Measurements from ENCODE around the gene CCDC12.

The CCDC12 gene

GRCh38 chr3:46893146-46893748 is 83.3 kb downstream of the CCDC12 start:
- H3K4me3 ChIP-seq (ENCODE audit: low read depth, low read length): peak overlapping the region; percentile 64; the same call in 1 of the 2 replicates
- no peak overlapping the region for H3K27ac ChIP-seq (ENCODE audit: low read depth, low read length)
- H3K4me1 ChIP-seq (ENCODE audit: control insufficient read depth, insufficient read depth, low read length): peaks cover 16% of the 10 kb centered on the region
- peaks cover 55% of the 10 kb centered on the region for H3K27me3 ChIP-seq (ENCODE audit: control insufficient read depth, insufficient read depth, low read length)
- H3K9me3 ChIP-seq (ENCODE audit: control insufficient read depth, insufficient read depth, low read length): no peaks in the 10 kb centered on the region
- no peak overlapping the region for H3K9ac ChIP-seq (ENCODE audit: low read depth, low read length)
- H3K36me3 ChIP-seq (ENCODE audit: control insufficient read depth, insufficient read depth, low read length): no peaks in the 10 kb centered on the region

- H3K36me3 ChIP-seq (ENCODE audit: control insufficient read depth, insufficient read depth, low read length): no peaks in the 10 kb centered on the region
- H3K27ac ChIP-seq (ENCODE audit: low read depth, low read length): no peak overlapping the region
- H3K27me3 ChIP-seq (ENCODE audit: control insufficient read depth, insufficient read depth, low read length): peaks cover 58% of the 10 kb centered on the region
- no peak overlapping the region for H3K9ac ChIP-seq (ENCODE audit: low read depth, low read length)
- peak overlapping the region; percentile 64 for H3K4me3 ChIP-seq (ENCODE audit: low read depth, low read length)
- H3K4me1 ChIP-seq (ENCODE audit: control insufficient read depth, insufficient read depth, low read length): peaks cover 23% of the 10 kb centered on the region
- no peaks in the 10 kb centered on the region for H3K9me3 ChIP-seq (ENCODE audit: control insufficient read depth, insufficient read depth, low read length)
These were observed 84.0 kb downstream of the CCDC12 start for GRCh38 chr3:46892285-46893145.

- no peak overlapping the region for H3K9ac ChIP-seq (ENCODE audit: low read depth, low read length)
- peaks cover 71% of the 10 kb centered on the region for H3K27me3 ChIP-seq (ENCODE audit: control insufficient read depth, insufficient read depth, low read length)
- H3K27ac ChIP-seq (ENCODE audit: low read depth, low read length): no peak overlapping the region
- H3K36me3 ChIP-seq (ENCODE audit: control insufficient read depth, insufficient read depth, low read length): no peaks in the 10 kb centered on the region
- H3K9me3 ChIP-seq (ENCODE audit: control insufficient read depth, insufficient read depth, low read length): no peaks in the 10 kb centered on the region
- H3K4me3 ChIP-seq (ENCODE audit: low read depth, low read length): no peak overlapping the region
- peaks cover 25% of the 10 kb centered on the region for H3K4me1 ChIP-seq (ENCODE audit: control insufficient read depth, insufficient read depth, low read length)
These were observed 85.4 kb downstream of the CCDC12 start for GRCh38 chr3:46891132-46891531.

- Histone ChIP-seq H3K4me3 (ENCODE audit: low read depth, low read length) (no peak overlapping the region), H3K27me3 (ENCODE audit: control insufficient read depth, insufficient read depth, low read length) (peaks cover 81% of the 10 kb centered on the region), H3K9ac (ENCODE audit: low read depth, low read length) (no peak overlapping the region), H3K36me3 (ENCODE audit: control insufficient read depth, insufficient read depth, low read length) (no peaks in the 10 kb centered on the region), H3K4me1 (ENCODE audit: control insufficient read depth, insufficient read depth, low read length) (peaks cover 25% of the 10 kb centered on the region), H3K27ac (ENCODE audit: low read depth, low read length) (no peak overlapping the region), H3K9me3 (ENCODE audit: control insufficient read depth, insufficient read depth, low read length) (no peaks in the 10 kb centered on the region)
These were observed 86.4 kb downstream of the CCDC12 start for GRCh38 chr3:46890132-46890531.

- Histone ChIP-seq H3K27ac (ENCODE audit: low read depth, low read length) (no peak overlapping the region), H3K4me3 (ENCODE audit: low read depth, low read length) (no peak overlapping the region), H3K27me3 (ENCODE audit: control insufficient read depth, insufficient read depth, low read length) (peaks cover 86% of the 10 kb centered on the region), H3K4me1 (ENCODE audit: control insufficient read depth, insufficient read depth, low read length) (peaks cover 26% of the 10 kb centered on the region), H3K9me3 (ENCODE audit: control insufficient read depth, insufficient read depth, low read length) (no peaks in the 10 kb centered on the region), H3K9ac (ENCODE audit: low read depth, low read length) (no peak overlapping the region), H3K36me3 (ENCODE audit: control insufficient read depth, insufficient read depth, low read length) (no peaks in the 10 kb centered on the region)
These were observed 87.0 kb downstream of the CCDC12 start for GRCh38 chr3:46889381-46890110.

GRCh38 chr3:46888705-46889104 is 87.8 kb downstream of the CCDC12 start:
- Histone ChIP-seq H3K4me1 (ENCODE audit: control insufficient read depth, insufficient read depth, low read length) (peaks cover 34% of the 10 kb centered on the region), H3K4me3 (ENCODE audit: low read depth, low read length) (no peak overlapping the region), H3K36me3 (ENCODE audit: control insufficient read depth, insufficient read depth, low read length) (no peaks in the 10 kb centered on the region), H3K27ac (ENCODE audit: low read depth, low read length) (no peak overlapping the region), H3K9me3 (ENCODE audit: control insufficient read depth, insufficient read depth, low read length) (no peaks in the 10 kb centered on the region), H3K9ac (ENCODE audit: low read depth, low read length) (no peak overlapping the region), H3K27me3 (ENCODE audit: control insufficient read depth, insufficient read depth, low read length) (peaks cover 86% of the 10 kb centered on the region)

- Histone ChIP-seq H3K27me3 (ENCODE audit: control insufficient read depth, insufficient read depth, low read length) (peaks cover 85% of the 10 kb centered on the region), H3K4me1 (ENCODE audit: control insufficient read depth, insufficient read depth, low read length) (peaks cover 33% of the 10 kb centered on the region), H3K4me3 (ENCODE audit: low read depth, low read length) (no peak overlapping the region), H3K9ac (ENCODE audit: low read depth, low read length) (no peak overlapping the region), H3K27ac (ENCODE audit: low read depth, low read length) (no peak overlapping the region), H3K36me3 (ENCODE audit: control insufficient read depth, insufficient read depth, low read length) (no peaks in the 10 kb centered on the region), H3K9me3 (ENCODE audit: control insufficient read depth, insufficient read depth, low read length) (no peaks in the 10 kb centered on the region)
These were observed 88.5 kb downstream of the CCDC12 start for GRCh38 chr3:46887980-46888494.

- Histone ChIP-seq H3K27ac (ENCODE audit: low read depth, low read length) (no peak overlapping the region), H3K36me3 (ENCODE audit: control insufficient read depth, insufficient read depth, low read length) (no peaks in the 10 kb centered on the region), H3K4me3 (ENCODE audit: low read depth, low read length) (no peak overlapping the region), H3K9me3 (ENCODE audit: control insufficient read depth, insufficient read depth, low read length) (no peaks in the 10 kb centered on the region), H3K4me1 (ENCODE audit: control insufficient read depth, insufficient read depth, low read length) (peaks cover 27% of the 10 kb centered on the region), H3K9ac (ENCODE audit: low read depth, low read length) (no peak overlapping the region), H3K27me3 (ENCODE audit: control insufficient read depth, insufficient read depth, low read length) (peaks cover 82% of the 10 kb centered on the region)
These were observed 90.9 kb downstream of the CCDC12 start for GRCh38 chr3:46885612-46886011.

GRCh38 chr3:46884929-46885328 is 91.6 kb downstream of the CCDC12 start:
- Histone ChIP-seq H3K36me3 (ENCODE audit: control insufficient read depth, insufficient read depth, low read length) (no peaks in the 10 kb centered on the region), H3K4me3 (ENCODE audit: low read depth, low read length) (no peak overlapping the region), H3K27me3 (ENCODE audit: control insufficient read depth, insufficient read depth, low read length) (peaks cover 83% of the 10 kb centered on the region), H3K4me1 (ENCODE audit: control insufficient read depth, insufficient read depth, low read length) (peaks cover 27% of the 10 kb centered on the region), H3K9me3 (ENCODE audit: control insufficient read depth, insufficient read depth, low read length) (no peaks in the 10 kb centered on the region), H3K27ac (ENCODE audit: low read depth, low read length) (no peak overlapping the region), H3K9ac (ENCODE audit: low read depth, low read length) (no peak overlapping the region)

- Histone ChIP-seq H3K27me3 (ENCODE audit: control insufficient read depth, insufficient read depth, low read length) (peaks cover 83% of the 10 kb centered on the region), H3K36me3 (ENCODE audit: control insufficient read depth, insufficient read depth, low read length) (no peaks in the 10 kb centered on the region), H3K9me3 (ENCODE audit: control insufficient read depth, insufficient read depth, low read length) (no peaks in the 10 kb centered on the region), H3K27ac (ENCODE audit: low read depth, low read length) (no peak overlapping the region), H3K4me1 (ENCODE audit: control insufficient read depth, insufficient read depth, low read length) (peaks cover 27% of the 10 kb centered on the region), H3K4me3 (ENCODE audit: low read depth, low read length) (no peak overlapping the region), H3K9ac (ENCODE audit: low read depth, low read length) (no peak overlapping the region)
These were observed 92.1 kb downstream of the CCDC12 start for GRCh38 chr3:46884427-46884826.

- Histone ChIP-seq H3K9ac (ENCODE audit: low read depth, low read length) (no peak overlapping the region), H3K27ac (ENCODE audit: low read depth, low read length) (no peak overlapping the region), H3K4me3 (ENCODE audit: low read depth, low read length) (peak overlapping the region; percentile 50), H3K36me3 (ENCODE audit: control insufficient read depth, insufficient read depth, low read length) (no peaks in the 10 kb centered on the region), H3K4me1 (ENCODE audit: control insufficient read depth, insufficient read depth, low read length) (peaks cover 29% of the 10 kb centered on the region), H3K9me3 (ENCODE audit: control insufficient read depth, insufficient read depth, low read length) (no peaks in the 10 kb centered on the region), H3K27me3 (ENCODE audit: control insufficient read depth, insufficient read depth, low read length) (peaks cover 83% of the 10 kb centered on the region)
These were observed 92.7 kb downstream of the CCDC12 start for GRCh38 chr3:46883830-46884185.

Measured in HUES48 (cell line).